Osteoblast (primary cell): ENCODE results near the gene CCL14. TPM values are rescaled to one million over a fixed set of nuclear protein-coding genes. Genes with fewer than 3 reads are reported as not detected.

Experiments used
- DNase-seq: peaks from one replicate; pipeline ENCODE4 v3.0.0; 2011; ENCODE audit warnings: low spot score, mixed read lengths; ENCODE audit not compliant: insufficient read length; ENCODE audit errors: missing footprints
- H2AFZ ChIP-seq: 2 replicates; pipeline ENCODE4 v1.6.0; 2011; ENCODE audit warnings: mild to moderate bottlenecking, low read length
- H3K27ac ChIP-seq: 2 replicates; pipeline ENCODE4 v1.5.1; 2011; ENCODE audit warnings: mild to moderate bottlenecking, low read depth, low read length, moderate library complexity
- H3K27me3 ChIP-seq: 2 replicates; pipeline ENCODE4 v1.6.0; 2012; ENCODE audit warnings: mild to moderate bottlenecking, control low read depth, inconsistent platforms, low read length, moderate library complexity; ENCODE audit not compliant: insufficient read depth
- H3K36me3 ChIP-seq: 2 replicates; pipeline ENCODE4 v1.5.1; 2011; ENCODE audit warnings: mild to moderate bottlenecking, low read length, control low read depth, moderate library complexity; ENCODE audit not compliant: insufficient read depth
- H3K4me1 ChIP-seq: 2 replicates; pipeline ENCODE4 v1.5.1; 2011; ENCODE audit warnings: mild to moderate bottlenecking, low read length, control low read depth, moderate library complexity; ENCODE audit not compliant: insufficient read depth
- H3K4me2 ChIP-seq: 2 replicates; pipeline ENCODE4 v1.6.0; 2011; ENCODE audit warnings: mild to moderate bottlenecking, low read length; ENCODE audit not compliant: insufficient read depth
- H3K4me3 ChIP-seq: fragments of 200-600 bp; sonication (generic); 3 replicates; pipeline ENCODE4 v1.5.1; 2012; ENCODE audit warnings: mild to moderate bottlenecking, low read length, inconsistent platforms; ENCODE audit not compliant: insufficient read depth
- H3K79me2 ChIP-seq: 2 replicates; pipeline ENCODE4 v1.6.0; 2012; ENCODE audit warnings: mild to moderate bottlenecking, low read length, control low read depth, inconsistent platforms; ENCODE audit not compliant: insufficient read depth
- H3K9me3 ChIP-seq: 2 replicates; pipeline ENCODE4 v1.5.1; 2011; ENCODE audit warnings: low read depth, low read length, control low read depth
- H4K20me1 ChIP-seq: 2 replicates; pipeline ENCODE4 v1.6.0; 2012; ENCODE audit warnings: mild to moderate bottlenecking, low read length, control low read depth; ENCODE audit not compliant: insufficient read depth
- total RNA-seq: library from RNA; depleted of rRNA; stranded (reverse); fragments of >200 nt; gene quantifications from 2 replicates; pipeline ENCODE4 v1.2.3, GENCODE V29; 2012
- TF ChIP-seq, protein P1 (sequence below): IDR thresholded peaks from 2 replicates; pipeline ENCODE4 v1.5.1; 2011; ENCODE audit warnings: mild to moderate bottlenecking, low read depth, low read length, moderate library complexity; ENCODE audit errors: extremely low read depth

Gene CCL14
- total RNA-seq, 1 donor: not detected

GRCh38 chr17:35936063-35936462, 50.5 kb downstream of the CCL14 start:
- H3K4me1 ChIP-seq: peaks cover 21% of the 10 kb centered on the region
- H3K4me2 ChIP-seq: no peak overlapping the region
- no peak for DNase-seq
- no peaks in the 10 kb centered on the region for H3K36me3 ChIP-seq
- H4K20me1 ChIP-seq: no peaks in the 10 kb centered on the region
- TF ChIP-seq, protein P1, sequence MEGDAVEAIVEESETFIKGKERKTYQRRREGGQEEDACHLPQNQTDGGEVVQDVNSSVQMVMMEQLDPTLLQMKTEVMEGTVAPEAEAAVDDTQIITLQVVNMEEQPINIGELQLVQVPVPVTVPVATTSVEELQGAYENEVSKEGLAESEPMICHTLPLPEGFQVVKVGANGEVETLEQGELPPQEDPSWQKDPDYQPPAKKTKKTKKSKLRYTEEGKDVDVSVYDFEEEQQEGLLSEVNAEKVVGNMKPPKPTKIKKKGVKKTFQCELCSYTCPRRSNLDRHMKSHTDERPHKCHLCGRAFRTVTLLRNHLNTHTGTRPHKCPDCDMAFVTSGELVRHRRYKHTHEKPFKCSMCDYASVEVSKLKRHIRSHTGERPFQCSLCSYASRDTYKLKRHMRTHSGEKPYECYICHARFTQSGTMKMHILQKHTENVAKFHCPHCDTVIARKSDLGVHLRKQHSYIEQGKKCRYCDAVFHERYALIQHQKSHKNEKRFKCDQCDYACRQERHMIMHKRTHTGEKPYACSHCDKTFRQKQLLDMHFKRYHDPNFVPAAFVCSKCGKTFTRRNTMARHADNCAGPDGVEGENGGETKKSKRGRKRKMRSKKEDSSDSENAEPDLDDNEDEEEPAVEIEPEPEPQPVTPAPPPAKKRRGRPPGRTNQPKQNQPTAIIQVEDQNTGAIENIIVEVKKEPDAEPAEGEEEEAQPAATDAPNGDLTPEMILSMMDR: no peak
- H3K9me3 ChIP-seq: no peaks in the 10 kb centered on the region
- no peak overlapping the region for H2AFZ ChIP-seq
- no peaks in the 10 kb centered on the region for H3K27me3 ChIP-seq
- no peaks in the 10 kb centered on the region for H3K79me2 ChIP-seq
- no peak overlapping the region for H3K4me3 ChIP-seq
- H3K27ac ChIP-seq: no peak overlapping the region

- Histone ChIP-seq H3K27me3 (no peaks in the 10 kb centered on the region), H3K79me2 (no peaks in the 10 kb centered on the region), H3K9me3 (no peaks in the 10 kb centered on the region), H3K27ac (no peak overlapping the region), H3K36me3 (no peaks in the 10 kb centered on the region), H3K4me3 (no peak overlapping the region), H3K4me2 (no peak overlapping the region), H4K20me1 (no peaks in the 10 kb centered on the region), H2AFZ (no peak overlapping the region), H3K4me1 (peaks cover 32% of the 10 kb centered on the region)
- TF ChIP-seq, protein P1: no peak
- DNase-seq: no peak
Measured at GRCh38 chr17:35934760-35935159, 51.8 kb downstream of the CCL14 start.

Other genes with a start within 250 kb of the CCL14 start
- gene GAS2L2, start 233.5 kb downstream of the CCL14 start, total RNA-seq: not detected in 2 replicates
- gene C17orf50, start 225.8 kb downstream of the CCL14 start, total RNA-seq: not detected in 2 replicates
- 1.2 and 1.8 TPM in 2 replicates for gene MMP28, start 191.1 kb downstream of the CCL14 start, total RNA-seq
- 53.3 and 55.0 TPM in 2 replicates for gene TAF15, start 177.2 kb downstream of the CCL14 start, total RNA-seq
- gene HEATR9, start 117.8 kb downstream of the CCL14 start, total RNA-seq: not detected in 2 replicates
- gene CCL5, start 106.4 kb downstream of the CCL14 start, total RNA-seq: under 0.01 and 0.36 TPM in 2 replicates
- gene RDM1, start 56.0 kb downstream of the CCL14 start, total RNA-seq: 0.29 and 0.36 TPM in 2 replicates
- not detected in 2 replicates for gene LYZL6, start 43.0 kb downstream of the CCL14 start, total RNA-seq
- not detected in 2 replicates for gene CCL16, start 5.2 kb downstream of the CCL14 start, total RNA-seq
- not detected in 2 replicates for gene CCL15, start 14.8 kb upstream of the CCL14 start, total RNA-seq
- gene CCL23, start 31.2 kb upstream of the CCL14 start, total RNA-seq: not detected in 2 replicates
- 0.36 TPM in 1 of 2 replicates, not detected in the other for gene CCL18, start 77.5 kb upstream of the CCL14 start, total RNA-seq
- gene CCL3, start 103.4 kb upstream of the CCL14 start, total RNA-seq: 0.29 and 0.36 TPM in 2 replicates
- gene CCL4, start 117.1 kb upstream of the CCL14 start, total RNA-seq: 0.36 TPM in 1 of 2 replicates, not detected in the other
- 0.36 and 0.88 TPM in 2 replicates for gene TBC1D3B, start 189.9 kb upstream of the CCL14 start, total RNA-seq
- not detected in 2 replicates for gene CCL3L1, start 210.0 kb upstream of the CCL14 start, total RNA-seq
- not detected in 2 replicates for gene CCL4L2, start 224.3 kb upstream of the CCL14 start, total RNA-seq